Smooth muscle cell (in vitro differentiated cells): ENCODE data around the gene FAM13A. TPM values are rescaled to one million over a fixed set of nuclear protein-coding genes. Genes with fewer than 3 reads are reported as not detected.
A peak's percentile ranks its signal among the peaks of the same experiment; 100 is the strongest.

ENCODE experiments used
- DNase-seq: peaks from one replicate; lab custom pipeline; 2025; ENCODE audit not compliant: unreplicated experiment; lab: John Stamatoyannopoulos, UW
- H2AFZ ChIP-seq: fragments of 200-600 bp; sonication (generic); 2 replicates; pipeline ENCODE4 v1.6.0; 2016; ENCODE audit warnings: antibody characterized with exemption, low read depth, mild to moderate bottlenecking
- H3F3A ChIP-seq: fragments of 200-600 bp; sonication (generic); 2 replicates; pipeline ENCODE4 v1.6.0; 2017; ENCODE audit warnings: antibody characterized with exemption, low read depth
- H3K27ac ChIP-seq: fragments of 200-600 bp; sonication (generic); 2 replicates; pipeline ENCODE4 v1.5.1; 2016; ENCODE audit warnings: low read depth, mild to moderate bottlenecking
- H3K27me3 ChIP-seq: fragments of 200-600 bp; sonication (generic); 2 replicates; pipeline ENCODE4 v1.6.1; 2016; ENCODE audit warnings: low read depth, mild to moderate bottlenecking
- H3K36me3 ChIP-seq: fragments of 200-600 bp; sonication (generic); 2 replicates; pipeline ENCODE4 v1.5.1; 2016; ENCODE audit warnings: low read depth
- H3K4me1 ChIP-seq: fragments of 200-600 bp; sonication (generic); 2 replicates; pipeline ENCODE4 v1.5.1; 2016; ENCODE audit warnings: low read depth
- H3K4me2 ChIP-seq: fragments of 200-600 bp; sonication (generic); 2 replicates; pipeline ENCODE4 v1.6.0; 2016; ENCODE audit warnings: mild to moderate bottlenecking
- H3K4me3 ChIP-seq: fragments of 200-600 bp; sonication (generic); 2 replicates; pipeline ENCODE4 v1.5.1; 2016; ENCODE audit warnings: mild to moderate bottlenecking
- H3K79me2 ChIP-seq: fragments of 200-600 bp; sonication (generic); 2 replicates; pipeline ENCODE4 v1.6.0; 2016; ENCODE audit warnings: low read depth, mild to moderate bottlenecking
- H3K9ac ChIP-seq: fragments of 200-600 bp; sonication (generic); 2 replicates; pipeline ENCODE4 v1.6.0; 2016; ENCODE audit warnings: low read depth
- H3K9me3 ChIP-seq: fragments of 200-600 bp; sonication (generic); replicated peaks from 2 replicates; pipeline ENCODE4 v1.5.1; 2016; ENCODE audit warnings: low read depth
- H4K20me1 ChIP-seq: fragments of 200-600 bp; sonication (generic); 2 replicates; pipeline ENCODE4 v1.6.0; 2016; ENCODE audit warnings: low read depth
- WGBS: methylation state at CpG from one replicate; pipeline ENCODE4 v1.1.7; 2016; ENCODE audit warnings: low lambda C conversion rate; 5-methylcytosine and 5-hydroxymethylcytosine counted together
- polyA plus RNA-seq: library from polyadenylated mRNA; unstranded; fragments of >200 nt; fragmentation: Nextera tagmentation; extraction: Ambion mirVana; gene quantifications from 2 replicates; pipeline ENCODE4 v1.2.1, GENCODE V29; 2016
- total RNA-seq: library from RNA; depleted of rRNA; stranded (reverse); fragments of >200 nt; gene quantifications from 2 replicates; pipeline ENCODE4 v1.2.3, GENCODE V29; 2014
- TF ChIP-seq, protein P1 (sequence below): fragments of 200-600 bp; sonication (generic); IDR thresholded peaks from 2 replicates; pipeline ENCODE4 v1.5.1; 2017; ENCODE audit warnings: borderline replicate concordance, mild to moderate bottlenecking, antibody characterized with exemption; ENCODE audit not compliant: insufficient read depth, poor library complexity, severe bottlenecking

FAM13A gene
- total and polyA plus RNA-seq, 2 experiments from 2014 or later: 14.6 to 39.9 TPM

DNA sequence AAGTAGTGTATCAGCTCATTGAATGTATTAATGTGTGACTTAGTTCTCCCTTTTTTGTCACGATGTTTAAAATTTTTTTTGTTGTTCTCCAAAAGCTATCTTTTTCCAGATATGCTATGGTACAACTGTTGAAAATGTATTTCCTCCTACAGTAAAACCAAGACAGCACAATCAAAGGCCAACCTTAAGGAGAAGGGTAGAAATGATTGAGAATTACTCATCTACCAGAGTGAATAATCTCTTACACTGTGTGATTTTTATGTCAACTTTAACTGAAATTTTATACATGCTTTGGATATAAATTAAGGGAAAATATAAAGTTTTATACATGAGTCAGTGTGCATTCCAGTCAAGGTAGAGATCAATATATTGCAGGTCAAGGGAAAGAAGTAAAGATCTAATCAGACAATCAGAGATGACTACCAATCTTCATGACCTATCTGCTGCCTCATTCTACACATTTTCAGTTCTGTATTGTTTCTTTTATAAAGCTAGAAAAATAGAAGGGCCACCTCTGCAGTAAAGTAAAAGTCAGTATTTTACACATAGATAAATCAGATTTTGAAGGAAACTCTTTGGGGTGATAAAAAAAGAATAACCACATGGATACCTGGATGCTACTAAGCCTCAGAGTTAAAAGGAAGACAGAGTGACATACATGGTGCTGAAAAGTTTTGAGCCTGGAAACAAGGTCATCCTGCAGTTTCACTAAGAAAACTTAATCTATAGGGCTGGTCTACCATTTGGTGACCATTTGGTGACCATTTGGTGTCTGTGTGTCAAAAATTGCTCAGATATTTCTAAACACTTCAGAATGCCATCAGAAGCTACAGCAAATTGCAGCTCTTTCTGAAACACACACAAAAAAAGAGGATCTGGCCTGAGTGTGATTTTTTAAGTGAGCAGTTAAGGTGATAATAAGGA is 1.6 kb downstream of the FAM13A start:
- Histone ChIP-seq H3K9me3 (no peaks in the 10 kb centered on the region), H3K27me3 (no peaks in the 10 kb centered on the region), H3F3A (no peaks in the 10 kb centered on the region), H3K36me3 (no peaks in the 10 kb centered on the region), H3K4me1 (peaks cover 19% of the 10 kb centered on the region), H3K4me3 (peak overlapping the region; percentile 54), H4K20me1 (no peaks in the 10 kb centered on the region), H2AFZ (no peak overlapping the region), H3K9ac (no peak overlapping the region), H3K27ac (peak overlapping the region; percentile 52), H3K79me2 (peaks cover 50% of the 10 kb centered on the region), H3K4me2 (peak overlapping the region; percentile 89)
- no peak for DNase-seq
- WGBS: 84% methylated on average over 1 of the region's 1 CpG
- TF ChIP-seq, protein P1, sequence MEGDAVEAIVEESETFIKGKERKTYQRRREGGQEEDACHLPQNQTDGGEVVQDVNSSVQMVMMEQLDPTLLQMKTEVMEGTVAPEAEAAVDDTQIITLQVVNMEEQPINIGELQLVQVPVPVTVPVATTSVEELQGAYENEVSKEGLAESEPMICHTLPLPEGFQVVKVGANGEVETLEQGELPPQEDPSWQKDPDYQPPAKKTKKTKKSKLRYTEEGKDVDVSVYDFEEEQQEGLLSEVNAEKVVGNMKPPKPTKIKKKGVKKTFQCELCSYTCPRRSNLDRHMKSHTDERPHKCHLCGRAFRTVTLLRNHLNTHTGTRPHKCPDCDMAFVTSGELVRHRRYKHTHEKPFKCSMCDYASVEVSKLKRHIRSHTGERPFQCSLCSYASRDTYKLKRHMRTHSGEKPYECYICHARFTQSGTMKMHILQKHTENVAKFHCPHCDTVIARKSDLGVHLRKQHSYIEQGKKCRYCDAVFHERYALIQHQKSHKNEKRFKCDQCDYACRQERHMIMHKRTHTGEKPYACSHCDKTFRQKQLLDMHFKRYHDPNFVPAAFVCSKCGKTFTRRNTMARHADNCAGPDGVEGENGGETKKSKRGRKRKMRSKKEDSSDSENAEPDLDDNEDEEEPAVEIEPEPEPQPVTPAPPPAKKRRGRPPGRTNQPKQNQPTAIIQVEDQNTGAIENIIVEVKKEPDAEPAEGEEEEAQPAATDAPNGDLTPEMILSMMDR: no peak

DNA sequence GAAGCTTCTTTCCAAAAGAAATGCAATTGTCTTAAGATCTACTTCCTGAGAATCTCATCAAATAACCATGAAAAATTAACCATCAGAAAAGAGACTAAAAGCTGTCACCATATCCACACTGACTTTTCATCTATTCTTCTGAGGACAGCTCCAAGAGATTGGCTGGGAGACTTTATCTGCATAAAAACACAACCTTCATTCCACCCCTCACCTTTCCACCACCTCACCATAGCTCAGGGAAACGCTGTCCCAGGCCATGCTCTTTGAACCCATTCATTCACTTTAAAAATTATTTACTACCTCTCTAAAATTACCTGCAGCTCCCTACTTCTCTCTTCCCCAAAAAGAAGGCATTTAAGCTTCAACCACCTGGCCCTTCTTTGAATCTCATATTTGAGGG is 2.4 kb downstream of the FAM13A start:
- no peaks in the 10 kb centered on the region for H3K36me3 ChIP-seq
- WGBS: 15% methylated on average over 1 of the region's 1 CpG
- peaks cover 57% of the 10 kb centered on the region for H3K79me2 ChIP-seq
- H3K4me2 ChIP-seq: peak overlapping the region; percentile 89
- H2AFZ ChIP-seq: no peak overlapping the region
- DNase-seq: no peak
- H3K9ac ChIP-seq: no peak overlapping the region
- no peak overlapping the region for H3K27ac ChIP-seq
- peaks cover 19% of the 10 kb centered on the region for H3K4me1 ChIP-seq
- TF ChIP-seq, protein P1: no peak
- no peaks in the 10 kb centered on the region for H3F3A ChIP-seq
- peak overlapping the region; percentile 54 for H3K4me3 ChIP-seq
- no peaks in the 10 kb centered on the region for H3K27me3 ChIP-seq
- H4K20me1 ChIP-seq: no peaks in the 10 kb centered on the region
- no peaks in the 10 kb centered on the region for H3K9me3 ChIP-seq

DNA sequence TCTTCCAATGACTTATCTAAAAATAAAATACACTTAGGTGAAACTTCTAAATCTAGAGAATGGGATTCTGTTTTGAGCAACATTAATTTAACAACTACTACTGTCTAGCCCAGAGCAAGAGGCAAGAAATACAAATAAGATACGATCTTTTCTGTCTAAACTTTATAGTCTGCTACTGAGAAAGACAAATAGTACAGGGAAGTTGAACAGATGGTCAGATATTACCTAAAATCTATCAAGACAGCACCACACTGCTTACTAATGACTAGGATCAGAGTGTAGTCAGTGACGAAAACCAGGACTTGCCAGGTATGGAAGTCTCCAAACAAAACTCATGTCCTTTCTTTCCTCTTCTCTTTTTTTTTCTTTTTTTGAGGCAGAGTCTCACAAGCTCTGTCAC is 7.1 kb downstream of the FAM13A start:
- TF ChIP-seq, protein P1: no peak
- DNase-seq: no peak
- no peak overlapping the region for H3K27ac ChIP-seq
- H2AFZ ChIP-seq: no peak overlapping the region
- no peak overlapping the region for H3K4me3 ChIP-seq
- H3K36me3 ChIP-seq: no peaks in the 10 kb centered on the region
- no peaks in the 10 kb centered on the region for H3K27me3 ChIP-seq
- no peaks in the 10 kb centered on the region for H3K9me3 ChIP-seq
- peaks cover 10% of the 10 kb centered on the region for H3K4me1 ChIP-seq
- H3K79me2 ChIP-seq: peaks cover 55% of the 10 kb centered on the region
- no peak overlapping the region for H3K9ac ChIP-seq
- H3F3A ChIP-seq: no peaks in the 10 kb centered on the region
- H3K4me2 ChIP-seq: no peak overlapping the region
- WGBS: 97% methylated on average over 2 of the region's 2 CpGs
- H4K20me1 ChIP-seq: no peaks in the 10 kb centered on the region
